Adrenal gland (tissue), 5 donors: Measurements from ENCODE around the gene KCNN3.

Source experiments
- POLR2A ChIP-seq, 2 donors: fragments of 450-650 bp; IDR thresholded peaks; one replicate each; pipeline ENCODE4 v1.6.1; 2017; ENCODE audit warnings: antibody characterized with exemption in 2 of 2, mild to moderate bottlenecking in 2 of 2, moderate library complexity in 1 of 2
- TF ChIP-seq, protein P1 (sequence below), 6 experiments: fragments of 450-650 bp in 4 of 6; fragments of 200-600 bp in 2 of 6; sonication (generic) in 1 of 6; IDR thresholded peaks; 1 replicate in 5 of 6; 2 replicates in 1 of 6; pipeline versions ENCODE4 v1.5.1 to v1.8.0; 2016 to 2021; ENCODE audit warnings: antibody characterized with exemption in 6 of 6, mild to moderate bottlenecking in 2 of 6, moderate library complexity in 1 of 6
- donor health status: DM: no; HTN: no; CAD: no.

DNA sequence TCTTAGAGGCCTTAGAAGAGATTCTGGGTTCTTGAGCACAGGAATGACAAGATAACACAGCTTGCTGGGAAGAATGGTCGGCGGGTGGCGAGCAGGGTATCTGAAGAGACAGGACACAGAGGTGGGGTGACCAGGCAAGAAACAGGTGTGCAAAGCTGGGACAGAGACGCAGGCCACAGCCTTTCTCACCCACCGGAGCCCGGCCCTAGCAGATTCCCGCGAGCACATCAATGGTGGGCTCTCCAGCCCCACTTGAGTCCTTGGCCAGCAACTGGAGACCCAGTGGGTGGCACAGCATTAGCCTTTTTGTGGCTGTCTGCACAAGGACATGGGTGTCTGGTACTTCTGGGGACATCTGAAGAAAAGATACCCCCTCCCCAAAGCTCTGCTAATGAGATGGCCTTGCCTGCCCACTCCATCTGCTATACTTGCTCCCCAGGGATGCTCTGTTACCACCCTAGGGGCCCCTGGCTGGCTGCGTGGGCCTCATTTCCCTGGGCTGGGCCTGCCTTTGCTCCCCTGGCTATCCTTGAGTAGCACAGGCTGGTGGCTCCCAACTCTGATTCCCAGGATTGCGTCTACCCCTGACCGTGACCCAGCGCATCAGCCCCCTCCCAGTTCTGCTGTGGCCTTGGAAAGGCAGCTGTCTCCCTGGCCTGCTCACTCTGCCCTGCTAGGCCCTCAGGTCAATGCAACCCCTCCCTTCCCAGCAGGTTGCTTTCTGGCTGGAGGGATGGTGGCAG is 134.8 kb downstream of the KCNN3 start:
- TF ChIP-seq POLR2A (IDR thresholded peaks at IDR 0.05): no peak
- TF ChIP-seq, protein P1, sequence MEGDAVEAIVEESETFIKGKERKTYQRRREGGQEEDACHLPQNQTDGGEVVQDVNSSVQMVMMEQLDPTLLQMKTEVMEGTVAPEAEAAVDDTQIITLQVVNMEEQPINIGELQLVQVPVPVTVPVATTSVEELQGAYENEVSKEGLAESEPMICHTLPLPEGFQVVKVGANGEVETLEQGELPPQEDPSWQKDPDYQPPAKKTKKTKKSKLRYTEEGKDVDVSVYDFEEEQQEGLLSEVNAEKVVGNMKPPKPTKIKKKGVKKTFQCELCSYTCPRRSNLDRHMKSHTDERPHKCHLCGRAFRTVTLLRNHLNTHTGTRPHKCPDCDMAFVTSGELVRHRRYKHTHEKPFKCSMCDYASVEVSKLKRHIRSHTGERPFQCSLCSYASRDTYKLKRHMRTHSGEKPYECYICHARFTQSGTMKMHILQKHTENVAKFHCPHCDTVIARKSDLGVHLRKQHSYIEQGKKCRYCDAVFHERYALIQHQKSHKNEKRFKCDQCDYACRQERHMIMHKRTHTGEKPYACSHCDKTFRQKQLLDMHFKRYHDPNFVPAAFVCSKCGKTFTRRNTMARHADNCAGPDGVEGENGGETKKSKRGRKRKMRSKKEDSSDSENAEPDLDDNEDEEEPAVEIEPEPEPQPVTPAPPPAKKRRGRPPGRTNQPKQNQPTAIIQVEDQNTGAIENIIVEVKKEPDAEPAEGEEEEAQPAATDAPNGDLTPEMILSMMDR (IDR thresholded peaks at IDR 0.05): no peak
